H1 (cell line): Measurements from ENCODE around the gene SMYD1.

Experiments
- ASH2L ChIP-seq: fragments of 200-600, 300-600 bp; sonication (generic); IDR thresholded peaks from one replicate; pipeline ENCODE4 v1.7.1; 2017; ENCODE audit warnings: low read length
- BRCA1 ChIP-seq: IDR thresholded peaks from 2 replicates; pipeline ENCODE4 v1.6.1; 2012; ENCODE audit warnings: low read depth, low read length, improper control_type of control experiment
- HDAC2 ChIP-seq, 2 experiments: fragments of 300-600 bp in 1 of 2; sonication (generic) in 1 of 2; IDR thresholded peaks; 2 replicates each; pipeline ENCODE4 v1.6.1; 2011 to 2012; ENCODE audit warnings: low read depth in 2 of 2, low read length in 2 of 2, mild to moderate bottlenecking in 2 of 2, moderate library complexity in 2 of 2, borderline replicate concordance in 1 of 2, inconsistent platforms in 1 of 2
- POLR2AphosphoS5 ChIP-seq: IDR thresholded peaks from 2 replicates; pipeline ENCODE4 v1.6.1; 2011; ENCODE audit warnings: low read depth, low read length
- RAD21 ChIP-seq, 2 experiments: IDR thresholded peaks in 1 of 2; conservative IDR thresholded peaks in 1 of 2; 2 replicates each; pipeline ENCODE4 v1.6.1; 2011; ENCODE audit warnings: low read depth in 2 of 2, low read length in 2 of 2, improper control_type of control experiment in 1 of 2, inconsistent platforms in 1 of 2, mild to moderate bottlenecking in 1 of 2, moderate library complexity in 1 of 2
- RNF2 ChIP-seq: fragments of 200-900, 300-1000 bp; sonication (generic); IDR thresholded peaks from 2 replicates; pipeline ENCODE4 v1.7.1; 2016; ENCODE audit warnings: borderline replicate concordance, low read depth, mild to moderate bottlenecking, antibody characterized with exemption, low read length; ENCODE audit not compliant: poor library complexity, severe bottlenecking; ENCODE audit errors: missing control alignments
- SIN3A ChIP-seq, 2 experiments: IDR thresholded peaks in 1 of 2; conservative IDR thresholded peaks in 1 of 2; 2 replicates each; pipeline ENCODE4 v1.6.1; 2011 to 2012; ENCODE audit warnings: low read length in 2 of 2, improper control_type of control experiment in 1 of 2, low read depth in 1 of 2, mild to moderate bottlenecking in 1 of 2
- SP1 ChIP-seq: IDR thresholded peaks from 2 replicates; pipeline ENCODE4 v1.6.1; 2011; ENCODE audit warnings: low read depth, low read length
- SRF ChIP-seq: IDR thresholded peaks from 2 replicates; pipeline ENCODE4 v1.6.1; 2011; ENCODE audit warnings: mild to moderate bottlenecking, low read depth, low read length, moderate library complexity
- TAF1 ChIP-seq: IDR thresholded peaks from 2 replicates; pipeline ENCODE4 v1.6.1; 2011; ENCODE audit warnings: mild to moderate bottlenecking, low read depth, low read length
- TF ChIP-seq, protein P1 (sequence below): IDR thresholded peaks from 2 replicates; pipeline ENCODE4 v1.6.1; 2012; ENCODE audit warnings: inconsistent platforms
- TF ChIP-seq, protein P2 (sequence below), 3 experiments: IDR thresholded peaks; 1 replicate in 2 of 3; 2 replicates in 1 of 3; pipeline versions ENCODE4 v1.5.1 to v1.6.1; 2011; ENCODE audit warnings: low read length in 3 of 3, mild to moderate bottlenecking in 3 of 3, inconsistent platforms in 2 of 3, low read depth in 1 of 3, moderate library complexity in 1 of 3; ENCODE audit not compliant: insufficient read depth in 1 of 3; ENCODE audit errors: control extremely low read depth in 1 of 3
- TF ChIP-seq, protein P3 (sequence below): IDR thresholded peaks from 2 replicates; pipeline ENCODE4 v1.6.1; 2011; ENCODE audit warnings: low read depth, mild to moderate bottlenecking, low read length; ENCODE audit not compliant: insufficient read depth

DNA sequence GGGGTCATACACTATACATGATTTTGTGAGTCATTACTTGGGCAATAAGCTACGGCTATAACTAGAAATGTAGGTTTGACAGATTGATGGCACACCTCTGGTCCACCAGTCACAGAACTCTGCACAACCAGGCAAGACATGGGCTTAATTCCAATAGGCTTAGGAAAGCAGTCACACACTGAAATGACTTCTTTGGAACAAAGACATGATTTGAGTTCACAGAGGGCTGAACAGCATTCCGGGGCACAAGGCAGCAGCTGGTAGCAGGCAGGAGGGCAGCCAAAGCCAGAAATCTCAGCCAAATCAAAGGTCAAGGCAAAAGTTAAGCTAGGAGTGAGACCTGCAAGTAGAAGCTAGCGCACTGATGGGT lies 32.8 kb downstream of the SMYD1 start:
- TF ChIP-seq SRF (no peak), TAF1 (no peak), SIN3A (conservative IDR thresholded peaks at IDR 0.05 in 1 of 2, IDR thresholded peaks at IDR 0.05 in 1 of 2; ENCODE audit: low read depth in 1 of 2, low read length in 2 of 2) (no peak), SP1 (no peak), ASH2L (no peak), RAD21 (IDR thresholded peaks at IDR 0.05 in 1 of 2, conservative IDR thresholded peaks at IDR 0.05 in 1 of 2; ENCODE audit: low read depth in 2 of 2, low read length in 2 of 2) (no peak), HDAC2 (IDR thresholded peaks at IDR 0.05; ENCODE audit: borderline replicate concordance in 1 of 2, low read depth in 2 of 2, low read length in 2 of 2) (no peak), BRCA1 (no peak), POLR2AphosphoS5 (no peak), RNF2 (no peak)
- TF ChIP-seq, protein P1, sequence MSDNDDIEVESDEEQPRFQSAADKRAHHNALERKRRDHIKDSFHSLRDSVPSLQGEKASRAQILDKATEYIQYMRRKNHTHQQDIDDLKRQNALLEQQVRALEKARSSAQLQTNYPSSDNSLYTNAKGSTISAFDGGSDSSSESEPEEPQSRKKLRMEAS = no peak
- TF ChIP-seq, protein P2, sequence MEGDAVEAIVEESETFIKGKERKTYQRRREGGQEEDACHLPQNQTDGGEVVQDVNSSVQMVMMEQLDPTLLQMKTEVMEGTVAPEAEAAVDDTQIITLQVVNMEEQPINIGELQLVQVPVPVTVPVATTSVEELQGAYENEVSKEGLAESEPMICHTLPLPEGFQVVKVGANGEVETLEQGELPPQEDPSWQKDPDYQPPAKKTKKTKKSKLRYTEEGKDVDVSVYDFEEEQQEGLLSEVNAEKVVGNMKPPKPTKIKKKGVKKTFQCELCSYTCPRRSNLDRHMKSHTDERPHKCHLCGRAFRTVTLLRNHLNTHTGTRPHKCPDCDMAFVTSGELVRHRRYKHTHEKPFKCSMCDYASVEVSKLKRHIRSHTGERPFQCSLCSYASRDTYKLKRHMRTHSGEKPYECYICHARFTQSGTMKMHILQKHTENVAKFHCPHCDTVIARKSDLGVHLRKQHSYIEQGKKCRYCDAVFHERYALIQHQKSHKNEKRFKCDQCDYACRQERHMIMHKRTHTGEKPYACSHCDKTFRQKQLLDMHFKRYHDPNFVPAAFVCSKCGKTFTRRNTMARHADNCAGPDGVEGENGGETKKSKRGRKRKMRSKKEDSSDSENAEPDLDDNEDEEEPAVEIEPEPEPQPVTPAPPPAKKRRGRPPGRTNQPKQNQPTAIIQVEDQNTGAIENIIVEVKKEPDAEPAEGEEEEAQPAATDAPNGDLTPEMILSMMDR (IDR thresholded peaks at IDR 0.05; ENCODE audit: control extremely low read depth in 1 of 3, insufficient read depth in 1 of 3, low read depth in 1 of 3, low read length in 3 of 3) = no peak
- TF ChIP-seq, protein P3, sequence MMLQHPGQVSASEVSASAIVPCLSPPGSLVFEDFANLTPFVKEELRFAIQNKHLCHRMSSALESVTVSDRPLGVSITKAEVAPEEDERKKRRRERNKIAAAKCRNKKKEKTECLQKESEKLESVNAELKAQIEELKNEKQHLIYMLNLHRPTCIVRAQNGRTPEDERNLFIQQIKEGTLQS = no peak
